KBM-7 (cell line): ENCODE measurements around the gene CACNA1C.

Experiments used
- DNase-seq: peaks from one replicate; pipeline ENCODE4 v3.0.0-alpha.2; 2015
- in situ Hi-C: fragments of 300-500 bp; cut with MboI; formaldehyde crosslinking; loops from 2 replicates; pipeline ENCODE4 v1.14.3; 2020; ENCODE audit warnings: low sequenced_read_pairs, low pct_unique_long_range_greater_than_20kb, mixed read lengths

CACNA1C gene

DNA sequence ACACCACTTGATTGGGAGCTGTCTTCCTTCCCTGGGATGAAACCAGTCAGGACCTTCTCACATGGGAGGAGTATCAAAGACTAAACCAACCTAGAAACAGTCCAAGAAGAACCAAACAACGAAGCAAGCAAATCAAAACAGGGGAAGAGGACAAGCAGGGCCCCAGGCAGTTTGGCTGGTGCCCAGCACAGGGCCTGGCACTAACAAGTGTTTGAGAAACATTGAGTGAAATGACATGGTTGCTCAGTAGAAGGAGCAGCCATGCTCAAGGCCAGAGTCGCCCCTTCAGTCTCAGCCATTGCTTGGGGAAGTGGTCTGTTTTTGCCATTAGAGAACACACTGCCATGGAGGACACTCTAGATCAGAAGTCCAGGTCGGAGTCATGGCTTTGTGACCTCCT, 323.1 kb downstream of the CACNA1C start:
- in situ Hi-C loops, result no loop called here
- no peak for DNase-seq

DNA sequence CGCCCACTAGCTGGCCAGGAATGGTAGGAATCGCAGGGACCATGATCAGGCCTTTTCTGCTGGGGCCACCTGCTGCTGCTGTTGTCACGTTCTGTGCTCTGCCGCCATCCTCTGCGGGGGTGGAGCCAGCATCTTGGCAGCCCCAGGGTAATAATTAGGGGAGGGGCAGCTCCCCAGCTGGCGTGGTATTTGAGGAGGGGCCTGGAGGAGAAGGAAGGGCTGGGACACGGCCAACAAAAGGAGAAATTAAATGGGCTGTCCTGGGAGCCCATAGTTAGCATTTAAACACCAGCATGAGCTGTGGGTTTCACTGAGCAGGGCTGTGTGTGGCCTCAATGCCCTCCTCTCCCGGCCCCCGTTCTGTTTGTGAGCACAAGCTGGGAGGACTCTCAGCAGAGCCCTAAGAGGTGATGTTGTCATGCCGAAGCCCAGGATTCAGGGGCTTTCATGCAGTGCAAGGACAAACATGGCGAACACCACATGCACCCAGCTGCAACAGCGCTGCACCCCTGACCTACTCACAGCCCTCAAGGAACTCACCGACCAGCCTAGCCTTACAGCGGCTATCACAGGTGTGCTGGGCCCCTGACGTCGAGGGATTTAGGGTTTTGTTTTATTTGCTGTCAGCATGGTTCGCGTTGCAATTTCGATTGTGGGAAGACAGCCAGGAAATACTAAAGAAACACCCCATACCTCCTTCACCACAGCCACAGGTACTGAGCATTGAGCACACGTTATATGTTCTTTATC, 324.3 kb downstream of the CACNA1C start:
- in situ Hi-C loops, result no loop called here
- no peak for DNase-seq

DNA sequence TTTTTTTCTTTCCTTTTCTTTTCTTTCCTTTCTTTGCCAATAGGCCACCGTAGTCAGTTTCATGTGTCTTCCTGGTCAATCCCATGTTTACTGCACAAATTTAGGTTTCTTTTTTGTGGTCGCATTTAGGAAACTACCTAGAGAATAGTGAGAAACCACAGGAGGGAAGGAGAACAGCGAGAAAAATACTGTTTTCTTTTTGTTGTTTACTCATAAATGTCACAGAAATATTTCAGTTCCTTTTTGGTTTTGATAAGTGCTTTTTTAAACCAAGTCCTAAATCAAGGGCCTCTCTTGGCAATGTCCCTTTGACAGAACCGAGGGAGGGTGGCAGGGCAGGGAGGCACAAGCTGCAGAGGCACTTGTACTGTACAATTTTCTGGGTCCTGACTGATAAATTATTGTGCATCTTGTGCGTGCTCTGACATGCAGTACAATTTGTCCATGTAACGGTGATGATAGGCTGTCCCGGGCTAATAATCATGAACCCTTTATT, 326.1 kb downstream of the CACNA1C start:
- in situ Hi-C loops, result no loop called here
- DNase-seq, result no peak

DNA sequence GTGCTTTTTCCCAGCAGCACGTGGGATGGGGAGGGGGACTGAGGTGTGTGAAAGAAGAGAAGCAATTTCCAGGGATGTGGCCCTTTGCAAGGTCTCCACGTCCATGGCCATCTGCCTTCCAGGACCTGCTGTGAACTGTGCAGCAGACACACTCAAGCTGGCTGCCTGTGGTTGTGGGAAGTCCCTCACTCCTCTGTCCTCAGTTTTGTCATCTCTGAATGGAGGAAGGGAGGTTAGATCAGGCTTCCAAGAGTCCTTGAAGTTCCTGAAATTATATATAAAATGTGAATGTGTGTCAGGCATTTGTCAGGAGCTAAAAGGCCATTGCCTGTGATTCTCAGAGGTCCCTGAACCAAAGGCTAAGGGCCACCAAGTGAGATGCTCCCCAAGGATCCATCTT, 328.2 kb downstream of the CACNA1C start:
- DNase-seq, result no peak
- in situ Hi-C loops, result no loop called here

DNA sequence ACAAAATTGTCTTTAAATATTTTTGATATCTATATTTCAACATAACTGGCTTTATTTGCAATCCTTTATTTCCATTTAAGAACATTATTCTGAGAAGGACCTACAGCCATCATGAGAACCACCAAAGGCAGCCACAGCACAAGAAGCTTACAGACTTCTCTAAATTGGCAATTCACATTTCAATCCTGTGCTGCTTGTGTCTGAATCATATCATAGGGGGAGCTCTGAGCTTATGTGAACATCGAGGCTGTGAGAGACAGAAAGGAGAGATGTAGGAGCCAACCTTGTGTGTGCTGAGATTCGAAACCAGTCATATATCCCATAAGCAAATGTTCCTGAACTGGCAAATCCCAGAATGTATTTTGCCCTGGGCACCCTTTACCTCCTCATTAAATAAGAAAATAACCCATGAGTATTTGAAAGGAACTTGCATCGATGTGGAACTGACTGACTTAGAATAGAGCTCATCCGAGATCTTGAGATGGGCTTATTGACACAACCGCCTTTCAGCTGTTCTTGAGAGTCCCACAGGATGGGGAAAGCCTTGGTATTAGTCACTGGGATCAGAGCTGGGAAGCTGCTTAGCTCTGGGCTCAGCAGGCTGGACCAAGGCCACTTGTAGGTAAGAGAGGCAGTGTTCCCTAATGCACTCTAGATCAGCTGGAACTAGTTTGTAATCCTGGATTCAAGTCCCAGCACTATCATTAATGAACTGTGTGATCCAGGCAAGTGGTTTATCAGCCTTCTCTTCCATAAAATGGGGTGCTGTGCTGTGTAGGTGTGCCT, 329.8 kb downstream of the CACNA1C start:
- DNase-seq, result peak; percentile 35
- in situ Hi-C loops, result no loop called here

DNA sequence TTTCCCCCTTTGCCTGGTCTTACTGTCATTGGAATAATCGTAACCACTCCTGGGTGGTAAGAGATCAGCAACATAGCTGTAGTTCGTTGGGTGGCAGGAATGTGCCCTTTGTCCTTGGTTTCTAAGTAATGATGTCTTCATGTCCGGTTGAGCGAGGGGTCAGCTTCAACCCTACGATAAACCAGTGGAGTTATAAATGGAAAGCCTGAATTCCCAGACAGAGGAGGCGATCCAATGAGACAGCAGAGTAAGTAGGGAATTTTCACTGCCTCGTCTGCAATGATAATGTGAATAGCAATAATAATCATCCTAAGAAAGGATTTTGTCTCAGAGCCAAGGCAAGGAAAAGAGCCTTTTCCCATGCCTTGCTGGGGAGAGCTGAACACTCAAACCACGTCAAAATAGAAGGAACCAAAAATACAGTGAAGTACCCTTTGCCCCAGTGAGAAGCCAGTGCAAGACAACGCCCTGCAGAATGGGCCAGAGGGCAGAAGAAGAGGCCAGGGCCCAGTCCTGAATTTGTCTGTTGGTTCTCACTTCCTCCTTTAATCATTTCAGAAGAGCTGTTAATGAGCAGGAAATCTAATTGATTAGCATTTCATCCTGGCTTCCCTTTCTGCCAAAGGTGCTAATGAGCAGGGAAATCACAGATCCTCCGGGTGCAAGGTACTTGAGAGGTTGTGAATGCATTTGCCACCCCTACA, 330.7 kb downstream of the CACNA1C start:
- in situ Hi-C loops, result no loop called here
- no peak for DNase-seq

DNA sequence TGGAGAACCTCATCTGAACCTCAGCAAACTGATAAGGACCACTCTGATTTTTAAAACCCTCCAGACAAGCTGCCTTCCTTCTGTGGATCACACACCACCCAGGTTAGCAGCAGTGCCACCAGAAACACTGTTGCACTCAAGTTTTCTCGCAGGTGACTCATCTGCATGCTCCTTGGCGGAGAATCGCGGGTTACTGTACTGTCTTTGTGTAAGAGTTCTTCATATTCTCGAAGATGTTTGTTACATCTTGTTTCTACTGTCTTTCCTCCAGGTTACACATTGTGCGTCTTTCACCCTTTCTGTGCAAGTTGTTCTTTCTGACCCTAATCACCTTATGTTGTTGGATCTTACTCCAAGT, 331.2 kb downstream of the CACNA1C start:
- in situ Hi-C loops, result no loop called here

DNA sequence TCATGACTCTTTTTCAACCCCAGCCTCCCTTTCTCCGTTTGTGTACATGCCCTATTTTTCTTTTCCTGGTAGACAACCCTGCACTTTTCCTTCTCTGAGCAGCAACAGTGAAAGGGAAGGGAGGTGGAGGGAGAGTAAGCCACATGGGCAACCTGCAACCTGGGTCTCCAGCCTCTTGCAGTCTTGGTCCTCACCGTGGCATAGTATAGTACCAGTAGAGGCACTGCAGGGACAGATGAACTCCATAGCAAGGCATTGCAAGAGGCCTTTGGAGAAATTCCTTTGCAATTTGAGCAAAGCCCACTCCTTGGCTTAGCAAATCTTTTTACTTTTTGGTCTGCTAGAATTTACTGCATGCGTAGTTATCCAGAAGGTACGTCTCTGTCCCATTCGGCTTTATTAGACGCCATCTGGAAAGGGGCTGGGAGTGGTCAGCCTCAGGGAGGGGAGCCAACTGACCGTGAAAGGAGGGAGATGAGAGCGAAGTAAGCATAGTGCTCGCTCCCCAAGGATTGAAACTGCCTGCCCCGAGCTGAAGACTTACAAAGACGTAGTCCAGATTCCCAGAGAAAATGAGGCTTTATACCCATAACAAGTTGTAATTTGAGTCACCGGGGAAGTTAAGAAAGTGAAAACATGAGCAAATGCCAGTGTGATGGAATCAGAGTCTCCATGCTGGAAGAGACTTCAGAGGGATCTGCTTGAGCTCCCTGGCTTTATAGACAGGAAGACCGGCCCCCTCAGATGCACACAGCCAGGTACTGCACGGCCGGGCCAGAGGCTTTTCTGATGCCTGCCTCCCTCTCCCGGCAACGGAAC, 332.0 kb downstream of the CACNA1C start:
- no peak for DNase-seq
- in situ Hi-C loops, result no loop called here

More for the DNA sequence above, 331.2 kb downstream of the CACNA1C start:
- DNase-seq, result no peak

DNA sequence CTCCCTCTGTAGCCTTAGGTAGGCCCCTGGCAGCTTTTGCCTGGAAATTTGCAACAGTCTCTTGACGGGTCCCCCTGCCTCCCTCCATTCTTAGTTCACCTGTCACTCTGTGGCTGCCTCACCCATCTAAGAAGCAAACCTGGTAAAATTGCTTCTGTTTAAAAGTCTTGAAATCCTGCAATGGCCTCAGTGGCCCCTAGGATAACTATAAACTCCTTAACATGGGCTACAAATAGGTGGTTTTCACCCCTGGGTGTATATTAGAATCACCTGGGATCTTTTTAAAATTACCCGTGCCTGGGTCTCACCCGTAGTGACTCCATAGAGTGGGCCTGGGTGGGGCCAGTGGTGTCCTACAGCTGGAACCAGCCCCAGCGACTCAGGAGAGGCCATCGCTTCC, 332.7 kb downstream of the CACNA1C start:
- in situ Hi-C loops, result no loop called here
- no peak for DNase-seq

DNA sequence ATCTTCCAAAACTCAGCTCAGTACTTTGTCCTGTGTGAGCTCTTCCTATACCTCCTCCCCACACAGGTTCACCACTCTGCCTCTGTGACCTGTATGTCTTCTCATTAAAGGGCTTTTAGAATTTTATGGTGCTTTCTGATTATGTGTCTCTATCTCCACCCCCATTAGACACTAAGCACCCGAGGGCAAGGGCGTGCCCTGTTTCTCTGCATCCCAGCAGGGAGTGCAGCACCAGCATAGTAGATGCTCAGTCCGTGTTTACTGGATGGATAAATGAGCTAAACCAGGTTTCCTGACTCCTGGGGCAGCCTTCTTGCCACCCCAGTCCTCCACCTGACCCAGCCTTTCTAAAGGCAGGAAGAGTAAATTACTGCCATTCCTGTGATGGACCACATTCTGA, 333.8 kb downstream of the CACNA1C start:
- in situ Hi-C loops, result no loop called here
- DNase-seq, result no peak

DNA sequence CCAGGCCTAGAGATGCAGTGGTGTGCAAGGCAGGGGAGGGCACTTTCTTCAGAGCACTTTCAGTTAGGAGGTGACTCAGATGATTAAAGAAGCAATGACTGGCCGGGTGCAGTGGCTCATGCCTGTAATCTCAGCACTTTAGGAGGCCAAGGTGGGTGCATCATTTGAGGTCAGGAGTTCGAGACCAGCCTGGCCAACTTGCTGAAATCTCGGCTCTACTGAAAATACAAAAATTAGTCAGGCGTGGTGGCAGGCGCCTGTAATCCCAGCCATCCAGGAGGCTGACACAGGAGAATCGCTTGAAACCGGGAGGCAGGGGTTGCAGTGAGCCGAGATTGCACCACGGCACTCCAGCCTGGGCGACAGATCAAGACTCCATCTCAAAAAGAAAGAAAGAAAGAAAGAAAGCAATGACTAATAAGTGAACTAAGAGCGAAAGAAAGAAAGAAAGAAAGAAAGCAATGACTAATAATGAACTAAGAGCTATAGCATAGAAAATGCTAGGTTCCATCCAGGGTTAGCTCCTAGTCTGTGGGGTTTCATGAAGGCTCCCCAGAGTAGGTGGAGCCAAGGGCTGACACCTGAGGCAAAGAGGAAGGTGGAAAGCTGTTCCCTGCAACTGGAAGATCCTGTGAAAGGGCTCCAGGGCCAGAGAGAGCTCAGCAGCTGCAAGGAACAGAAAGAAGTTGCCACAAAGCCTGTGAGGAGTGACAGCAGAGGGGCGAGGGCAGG, 334.5 kb downstream of the CACNA1C start:
- no peak for DNase-seq
- in situ Hi-C loops, result no loop called here

DNA sequence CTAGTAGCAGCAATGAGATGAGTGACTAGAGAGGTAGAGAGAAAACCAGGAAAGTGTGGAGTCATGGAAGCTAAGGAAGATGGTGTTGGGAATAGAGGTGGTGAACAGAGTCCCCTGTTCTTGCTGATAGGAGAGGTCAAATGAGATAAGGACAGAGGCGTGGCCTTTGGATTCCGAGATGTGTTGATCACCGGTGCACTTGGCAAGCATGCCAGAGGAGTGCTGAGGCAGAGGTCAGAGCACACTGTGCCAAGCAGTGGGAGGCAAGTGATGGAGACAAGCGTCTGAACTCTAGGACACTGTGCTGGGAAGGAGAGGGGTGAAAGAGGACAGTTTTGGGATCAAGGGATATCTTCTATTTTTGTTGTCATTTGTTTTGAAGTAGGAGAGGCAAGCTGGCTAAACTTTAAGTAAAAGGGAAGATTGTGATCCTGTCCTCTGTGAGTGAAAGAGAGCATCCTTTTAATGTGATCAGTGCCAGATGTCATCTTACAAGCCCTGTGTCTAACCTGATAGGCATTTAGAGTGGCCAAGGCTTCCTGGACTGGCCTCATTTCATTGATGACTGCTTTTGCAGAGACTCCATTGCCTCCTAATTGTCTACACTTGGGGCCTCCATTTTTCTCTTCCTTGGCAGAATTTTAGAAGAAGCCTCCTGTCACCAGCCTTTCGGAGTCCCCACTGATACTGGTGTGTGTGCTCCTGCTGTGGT, 336.4 kb downstream of the CACNA1C start:
- no peak for DNase-seq
- in situ Hi-C loops, result no loop called here

DNA sequence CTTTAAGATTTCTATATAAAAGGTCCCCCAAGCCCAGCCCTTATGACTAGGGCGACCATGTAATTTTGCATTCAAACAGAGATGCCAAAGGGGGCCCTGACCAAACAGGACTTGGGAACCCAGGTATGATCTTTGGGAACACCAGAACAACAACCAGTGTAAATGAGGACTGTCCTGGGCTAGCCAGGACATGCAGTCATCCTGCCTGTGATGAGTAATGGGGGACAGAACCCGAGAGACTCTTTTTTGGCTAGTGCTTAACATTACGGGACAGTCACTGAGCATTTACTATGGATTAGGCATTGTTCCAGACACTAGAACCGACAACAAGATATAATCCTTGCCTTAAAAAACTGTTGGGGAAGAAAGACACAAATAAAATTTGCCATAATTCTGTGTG, 337.3 kb downstream of the CACNA1C start:
- in situ Hi-C loops, result no loop called here

DNA sequence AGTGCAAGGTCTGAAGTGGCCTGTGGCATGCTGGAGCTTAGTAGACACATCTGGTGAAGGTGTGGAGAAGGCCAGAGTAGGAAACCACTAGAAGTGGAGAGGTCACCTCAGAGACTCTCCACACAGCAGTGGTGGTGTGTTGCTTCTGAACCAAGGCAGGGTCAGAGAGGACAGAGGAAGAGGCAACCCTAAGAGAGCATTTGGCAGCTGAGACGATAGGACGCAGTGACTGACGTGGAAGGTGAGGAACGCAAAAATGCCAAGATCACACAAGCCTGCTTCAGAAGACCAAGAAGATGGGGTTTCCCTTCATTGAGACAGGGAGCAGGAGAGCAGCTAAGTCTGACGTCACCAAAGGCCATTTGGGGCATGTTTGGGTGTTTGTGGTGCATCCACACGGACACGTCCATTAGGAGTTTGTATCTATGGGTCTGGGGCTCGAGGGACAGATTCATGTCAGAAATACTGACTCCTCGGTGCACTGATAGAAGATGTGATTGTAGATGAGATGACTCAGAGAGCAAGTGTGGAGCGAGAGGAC, 338.1 kb downstream of the CACNA1C start:
- DNase-seq, result no peak
- in situ Hi-C loops, result no loop called here

More for the DNA sequence above, 337.3 kb downstream of the CACNA1C start:
- no peak for DNase-seq

DNA sequence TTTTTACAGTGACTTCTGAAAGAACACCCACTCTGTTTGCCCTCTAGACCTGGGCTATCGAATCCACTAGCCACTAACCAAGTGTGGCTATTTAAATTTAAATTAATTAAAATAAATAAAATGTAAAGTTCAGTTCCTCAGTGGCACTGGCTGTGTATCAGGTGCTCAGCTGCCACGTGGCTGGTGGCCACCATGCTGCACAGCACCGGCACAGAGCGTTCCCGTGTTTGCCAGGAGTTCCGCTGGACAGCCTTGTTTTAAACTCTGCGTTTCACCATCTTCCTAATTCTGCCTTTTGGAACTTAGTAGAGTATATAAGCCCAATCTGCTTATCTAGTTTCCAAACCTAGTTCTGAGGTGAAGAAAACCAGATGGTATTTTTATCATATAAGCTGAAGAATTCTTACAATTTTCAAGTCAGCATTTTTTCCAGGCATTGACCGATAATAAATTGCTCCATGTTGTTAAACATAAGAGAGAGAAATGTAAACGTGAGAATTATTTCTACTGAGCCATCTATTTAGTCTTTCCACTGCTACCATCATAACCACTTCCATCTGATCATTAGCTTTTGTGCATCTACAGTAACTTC, 339.0 kb downstream of the CACNA1C start:
- DNase-seq, result no peak
- in situ Hi-C loops, result no loop called here

DNA sequence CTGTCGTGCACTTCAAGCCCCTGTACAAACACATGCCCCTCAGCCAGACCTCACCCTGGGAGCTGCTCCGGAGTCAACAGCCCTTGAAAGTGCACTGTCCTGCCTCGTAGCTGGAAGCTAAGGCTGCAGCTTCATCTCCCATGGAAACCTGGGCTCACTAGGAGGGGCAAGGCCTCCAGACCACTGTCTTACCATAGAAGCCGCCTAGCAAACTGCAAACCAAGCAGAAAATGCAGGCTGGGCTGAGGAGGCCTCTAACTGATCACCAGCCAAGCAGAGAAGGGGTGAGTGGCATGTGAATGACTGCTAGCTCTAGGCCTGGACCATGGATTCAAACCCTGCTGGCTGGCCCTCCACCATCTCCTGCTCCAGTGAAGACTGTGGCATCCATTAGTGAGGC, 340.2 kb downstream of the CACNA1C start:
- no peak for DNase-seq
- in situ Hi-C loops, result no loop called here

DNA sequence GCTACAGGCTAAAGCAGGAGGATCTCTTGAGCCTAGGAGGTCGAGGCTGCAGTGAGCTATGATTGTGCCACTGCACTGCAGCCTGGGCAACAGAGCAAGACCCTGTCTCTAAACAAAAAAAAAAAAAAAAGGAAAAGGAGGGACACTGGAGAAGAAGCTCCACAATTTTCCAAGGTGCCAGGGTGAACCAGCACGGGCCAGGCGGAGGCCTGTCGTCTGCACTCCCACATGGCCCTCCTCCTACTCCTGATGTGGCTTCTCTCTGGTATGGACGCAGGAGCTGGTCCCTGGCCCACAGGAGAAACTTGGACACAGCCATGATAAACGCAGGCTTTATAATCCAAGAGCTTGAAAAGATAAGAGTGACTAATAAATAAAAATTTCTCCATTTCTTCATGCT, 341.2 kb downstream of the CACNA1C start:
- no peak for DNase-seq
- in situ Hi-C loops, result no loop called here
